Fibroblast of lung (primary cell): ENCODE data around the gene CHST13.

ENCODE experiments used
- EZH2 ChIP-seq: IDR thresholded peaks from 2 replicates; pipeline ENCODE4 v1.5.1; 2012; ENCODE audit warnings: low read length, control low read depth, mild to moderate bottlenecking; ENCODE audit errors: missing control alignments
- TF ChIP-seq, protein P1 (sequence below), 2 donors: IDR thresholded peaks in 1 of 2; conservative IDR thresholded peaks in 1 of 2; 1 replicate in 1 of 2; 2 replicates in 1 of 2; pipeline ENCODE4 v1.5.1; 2011 to 2012; ENCODE audit warnings: low read length in 2 of 2, control low read depth in 1 of 2, inconsistent platforms in 1 of 2, low read depth in 1 of 2, mild to moderate bottlenecking in 1 of 2

DNA sequence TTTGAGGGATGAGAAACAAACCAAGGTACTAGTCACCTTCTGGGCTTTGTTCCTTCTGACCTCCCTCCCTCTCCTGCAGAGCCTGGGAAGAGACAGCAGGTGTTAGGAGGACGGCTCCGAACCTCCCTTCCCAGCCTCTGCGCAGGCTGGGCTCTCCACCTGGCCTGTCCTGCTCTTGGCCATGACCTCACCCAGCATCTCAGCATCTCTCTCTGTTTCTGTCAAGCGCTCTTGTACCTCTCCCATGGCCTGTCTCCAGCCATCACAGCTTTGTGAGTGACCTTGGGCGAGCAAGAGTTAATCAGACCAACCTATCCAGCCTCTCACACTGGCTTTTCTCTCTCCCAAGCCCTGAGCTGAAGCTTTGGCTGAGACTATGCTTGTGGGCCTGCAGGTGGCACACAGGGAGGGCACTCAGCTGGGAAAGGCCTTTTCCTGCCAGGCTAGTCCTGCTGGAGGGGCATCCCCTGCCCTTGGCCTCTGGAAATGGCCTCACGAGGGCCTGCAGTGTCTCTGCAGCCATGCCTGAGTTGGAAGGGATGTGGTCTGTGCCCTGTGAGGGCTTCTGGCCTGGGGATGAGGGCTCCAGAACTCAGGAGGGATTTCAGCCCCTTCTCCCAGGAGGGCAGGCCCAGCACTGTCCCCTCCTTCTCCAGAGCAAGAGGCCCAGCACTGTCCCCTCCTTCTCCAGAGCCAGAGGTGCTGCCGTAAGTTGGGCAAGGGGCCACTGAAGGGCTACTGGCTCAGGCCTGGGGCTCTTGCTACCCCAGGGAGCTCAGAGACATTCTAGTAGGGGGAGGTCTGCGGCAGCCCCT lies 2.1 kb downstream of the CHST13 start:
- TF ChIP-seq, protein P1, sequence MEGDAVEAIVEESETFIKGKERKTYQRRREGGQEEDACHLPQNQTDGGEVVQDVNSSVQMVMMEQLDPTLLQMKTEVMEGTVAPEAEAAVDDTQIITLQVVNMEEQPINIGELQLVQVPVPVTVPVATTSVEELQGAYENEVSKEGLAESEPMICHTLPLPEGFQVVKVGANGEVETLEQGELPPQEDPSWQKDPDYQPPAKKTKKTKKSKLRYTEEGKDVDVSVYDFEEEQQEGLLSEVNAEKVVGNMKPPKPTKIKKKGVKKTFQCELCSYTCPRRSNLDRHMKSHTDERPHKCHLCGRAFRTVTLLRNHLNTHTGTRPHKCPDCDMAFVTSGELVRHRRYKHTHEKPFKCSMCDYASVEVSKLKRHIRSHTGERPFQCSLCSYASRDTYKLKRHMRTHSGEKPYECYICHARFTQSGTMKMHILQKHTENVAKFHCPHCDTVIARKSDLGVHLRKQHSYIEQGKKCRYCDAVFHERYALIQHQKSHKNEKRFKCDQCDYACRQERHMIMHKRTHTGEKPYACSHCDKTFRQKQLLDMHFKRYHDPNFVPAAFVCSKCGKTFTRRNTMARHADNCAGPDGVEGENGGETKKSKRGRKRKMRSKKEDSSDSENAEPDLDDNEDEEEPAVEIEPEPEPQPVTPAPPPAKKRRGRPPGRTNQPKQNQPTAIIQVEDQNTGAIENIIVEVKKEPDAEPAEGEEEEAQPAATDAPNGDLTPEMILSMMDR (conservative IDR thresholded peaks at IDR 0.05 in 1 of 2, IDR thresholded peaks at IDR 0.05 in 1 of 2; ENCODE audit: low read depth in 1 of 2, low read length in 2 of 2), result no peak
- peak; percentile 29 for TF ChIP-seq EZH2
